GM19455 (cell line): Measurements from ENCODE around the gene ARHGAP42.
"Not testable (repeated sequence)": the region's sequence is repeated elsewhere in the genome, so short reads cannot be mapped to it uniquely, and the experiment has no call there.

Experiments
- ATAC-seq: cut with Tn5 transposase; IDR thresholded peaks from one replicate; pipeline ENCODE4 v1.9.1; 2021; ENCODE audit not compliant: unreplicated experiment

ARHGAP42 gene

DNA sequence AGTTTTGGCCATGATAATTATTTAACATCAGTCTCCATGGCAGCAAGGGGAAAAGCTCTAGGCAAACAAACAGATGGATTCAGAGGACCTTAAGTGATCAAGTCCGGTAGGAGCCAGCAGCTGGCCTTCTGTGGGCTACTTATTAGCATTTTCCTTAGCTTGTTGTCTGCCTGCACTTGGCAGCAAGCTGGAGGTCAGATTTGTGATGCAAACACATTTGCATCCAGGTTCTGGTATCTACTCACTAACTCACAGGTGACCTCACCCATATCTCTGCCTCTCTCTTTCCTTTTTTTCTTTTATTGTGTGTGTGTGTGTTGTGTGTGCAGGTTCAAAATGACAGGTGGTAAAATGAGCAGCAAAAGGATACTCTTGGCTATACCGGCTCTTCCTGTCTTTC, 32.3 kb downstream of the ARHGAP42 start:
- ATAC-seq, result no peak

DNA sequence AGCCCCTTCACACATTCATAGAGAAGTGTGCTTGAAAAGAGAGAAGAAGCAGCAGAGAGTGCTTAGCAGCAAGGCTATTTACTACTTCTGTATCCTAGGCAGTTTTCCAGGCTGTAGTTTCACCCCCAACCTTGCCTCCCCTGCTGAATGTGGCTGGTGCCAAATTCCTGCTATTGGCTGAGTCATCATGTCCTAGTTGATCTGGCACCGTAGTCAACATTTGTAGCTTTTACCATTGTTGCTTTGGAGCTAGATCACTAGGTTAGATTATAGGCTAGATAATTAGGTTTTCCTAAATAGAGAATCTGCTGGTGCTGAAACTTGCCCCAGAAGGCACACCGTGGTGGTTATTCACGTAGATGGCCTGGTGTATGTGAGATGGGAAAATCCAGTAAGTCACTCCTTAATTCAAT, 32.7 kb downstream of the ARHGAP42 start:
- no peak for ATAC-seq

DNA sequence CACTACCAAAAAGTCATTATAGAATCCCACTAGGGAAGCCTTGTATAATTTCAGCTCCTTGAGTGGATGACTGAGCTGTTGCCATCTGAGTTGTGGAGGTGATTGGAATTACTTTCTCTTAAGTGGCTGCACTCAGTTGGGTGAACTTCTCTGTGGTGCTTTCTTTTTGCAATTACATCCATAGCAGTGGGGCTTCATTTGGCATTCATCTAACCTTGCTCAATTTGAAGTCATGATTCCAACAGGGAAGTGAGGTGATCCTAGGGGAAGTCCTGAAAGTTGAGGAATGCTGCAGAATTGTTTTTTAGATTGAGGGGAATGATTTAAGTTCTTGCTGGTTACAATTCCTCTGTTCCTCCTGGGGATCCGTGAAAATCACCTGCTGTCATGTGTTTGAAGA, 39.6 kb downstream of the ARHGAP42 start:
- ATAC-seq, result no peak

DNA sequence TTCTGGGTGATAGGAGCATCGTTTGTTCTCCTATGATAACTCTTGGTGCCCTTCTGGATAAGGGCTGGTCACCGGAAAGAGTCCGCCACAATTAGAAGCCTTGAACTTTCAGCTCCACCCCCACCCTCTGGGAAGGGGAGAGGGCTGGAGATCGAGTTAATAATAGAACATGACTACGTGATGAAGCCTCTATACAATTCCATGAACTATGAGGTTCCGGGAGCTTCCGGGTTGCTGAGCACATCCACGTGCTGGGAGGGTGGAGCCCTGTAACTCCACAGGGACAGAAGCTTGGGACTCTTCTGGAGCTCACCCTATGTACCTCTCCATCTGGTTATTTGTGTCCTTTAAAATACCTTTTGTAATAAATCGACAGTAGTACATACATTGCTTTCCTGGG, 40.3 kb downstream of the ARHGAP42 start:
- ATAC-seq, result no peak

DNA sequence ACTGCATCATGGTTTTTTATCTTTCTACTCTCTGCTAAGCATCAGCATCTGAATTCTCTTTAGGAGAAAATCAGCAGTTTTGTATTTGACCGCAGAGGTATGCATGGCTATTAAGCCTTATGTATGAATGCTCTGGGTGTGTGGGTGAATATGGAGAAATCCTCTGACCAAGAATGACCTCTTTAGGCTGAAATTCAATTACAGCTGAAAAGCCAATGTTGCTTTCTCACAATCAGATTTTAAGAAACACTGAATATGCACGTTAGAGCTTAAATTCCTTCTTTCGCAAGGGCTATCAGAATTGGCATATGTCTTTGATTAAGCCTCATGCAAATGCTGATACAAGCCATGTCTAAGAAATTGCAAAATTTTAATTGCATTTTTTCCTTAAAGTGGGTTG, 43.2 kb downstream of the ARHGAP42 start:
- ATAC-seq, result no peak

DNA sequence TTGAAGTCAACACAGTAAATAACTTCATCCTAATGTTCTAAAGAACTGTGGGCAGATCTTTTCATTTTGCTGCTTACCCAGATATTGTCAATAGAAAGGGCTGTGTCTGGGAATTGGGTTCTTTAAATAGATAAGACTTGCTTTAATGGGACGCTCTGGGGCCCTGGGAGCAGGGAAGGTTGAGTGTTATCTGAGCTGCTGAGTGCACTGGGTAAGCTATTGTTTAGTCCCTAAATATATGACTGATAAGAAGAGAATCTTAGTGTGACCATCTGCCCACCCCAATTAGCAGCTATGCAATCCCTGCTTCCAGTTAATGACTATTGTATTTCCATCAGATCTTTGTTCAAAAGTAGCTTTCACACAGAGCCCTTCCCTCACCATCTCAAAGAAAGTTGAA, 44.4 kb downstream of the ARHGAP42 start:
- no peak for ATAC-seq

DNA sequence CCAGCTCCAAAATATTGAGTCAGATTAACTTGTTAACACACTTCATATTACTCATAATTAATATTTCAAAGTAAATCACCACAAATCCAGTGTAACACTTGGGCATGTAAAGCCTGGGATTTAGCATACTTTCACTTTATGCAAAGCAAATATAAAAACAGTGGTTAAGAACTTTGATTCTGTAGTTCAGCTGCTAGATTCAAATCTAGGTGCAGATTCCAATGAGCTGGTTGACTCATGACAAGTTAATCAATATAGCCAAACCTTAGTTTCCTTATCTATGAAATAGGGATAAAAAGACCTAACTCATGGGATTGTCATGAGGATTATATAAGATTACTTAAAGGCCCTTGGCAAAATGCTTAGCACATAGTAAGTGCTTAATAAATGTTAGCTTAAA, 45.9 kb downstream of the ARHGAP42 start:
- no peak for ATAC-seq

DNA sequence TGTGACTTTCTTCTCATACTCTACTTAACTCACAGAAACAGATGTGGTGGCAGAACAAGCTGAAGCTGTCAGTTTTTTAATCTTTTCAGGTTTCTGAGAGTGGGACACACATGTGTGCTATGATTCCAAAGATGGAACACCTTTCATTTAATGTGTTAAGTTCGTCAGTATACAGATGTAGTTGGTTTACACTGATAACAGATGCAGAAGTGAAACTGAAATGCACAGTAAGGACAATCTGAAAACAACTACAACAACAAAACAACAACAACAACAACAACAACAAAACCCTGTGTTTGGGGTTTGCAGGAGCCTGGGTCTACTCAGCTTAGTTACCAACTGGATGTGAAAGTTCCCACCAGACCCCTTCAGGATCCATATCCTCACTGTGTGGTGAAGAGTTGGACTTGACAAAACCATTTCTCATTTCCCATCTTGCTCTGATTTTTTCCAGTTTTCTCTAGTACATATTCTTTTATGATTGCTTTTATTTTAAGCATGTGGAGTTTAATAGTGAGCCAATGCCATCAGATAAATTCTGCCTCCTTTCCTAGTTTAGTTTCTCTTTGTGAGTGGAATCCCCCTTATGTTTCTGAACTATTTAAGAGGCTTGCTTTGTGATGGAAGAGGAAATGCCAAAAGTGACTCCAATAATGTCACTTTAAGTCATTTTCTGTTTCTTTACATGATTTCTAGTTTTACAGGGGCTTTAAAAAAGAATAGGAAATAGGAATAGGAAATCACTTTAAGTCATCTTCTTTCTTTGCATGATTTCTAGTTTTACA, 47.8 kb downstream of the ARHGAP42 start:
- no peak for ATAC-seq

DNA sequence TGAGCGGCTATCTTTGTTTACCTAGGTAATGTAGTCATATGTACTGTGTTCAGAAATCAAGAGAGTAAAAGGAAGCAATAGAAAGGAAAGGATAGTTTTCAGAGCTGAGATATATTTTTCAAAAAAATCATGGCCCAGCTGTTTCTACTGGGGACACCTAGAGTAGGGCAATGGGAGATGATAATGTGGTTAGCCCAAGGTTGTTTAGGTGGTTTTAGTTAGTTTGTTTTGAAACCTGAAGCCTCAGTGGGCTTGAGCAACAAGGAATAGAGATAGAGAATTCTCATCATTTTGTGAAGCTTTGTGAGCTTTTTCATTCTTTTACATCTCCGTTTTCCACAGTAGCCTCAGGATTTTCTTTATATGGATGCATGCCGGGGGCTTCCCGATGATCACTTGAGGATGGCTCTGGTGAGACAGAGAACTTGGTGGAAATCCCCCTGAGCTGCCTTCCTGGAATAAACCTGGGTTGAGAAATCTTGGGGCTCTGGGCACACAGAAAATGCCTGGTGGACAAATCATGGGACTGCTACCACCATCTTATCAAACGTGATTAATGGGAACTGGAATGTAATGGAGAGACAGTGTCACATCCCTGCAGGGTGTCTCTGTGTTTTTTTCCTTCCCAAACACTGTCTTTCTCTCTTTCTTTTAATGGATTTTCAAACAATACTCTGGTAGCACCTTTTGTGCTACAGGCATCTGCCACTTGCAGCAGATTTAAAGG, 49.0 kb downstream of the ARHGAP42 start:
- no peak for ATAC-seq

DNA sequence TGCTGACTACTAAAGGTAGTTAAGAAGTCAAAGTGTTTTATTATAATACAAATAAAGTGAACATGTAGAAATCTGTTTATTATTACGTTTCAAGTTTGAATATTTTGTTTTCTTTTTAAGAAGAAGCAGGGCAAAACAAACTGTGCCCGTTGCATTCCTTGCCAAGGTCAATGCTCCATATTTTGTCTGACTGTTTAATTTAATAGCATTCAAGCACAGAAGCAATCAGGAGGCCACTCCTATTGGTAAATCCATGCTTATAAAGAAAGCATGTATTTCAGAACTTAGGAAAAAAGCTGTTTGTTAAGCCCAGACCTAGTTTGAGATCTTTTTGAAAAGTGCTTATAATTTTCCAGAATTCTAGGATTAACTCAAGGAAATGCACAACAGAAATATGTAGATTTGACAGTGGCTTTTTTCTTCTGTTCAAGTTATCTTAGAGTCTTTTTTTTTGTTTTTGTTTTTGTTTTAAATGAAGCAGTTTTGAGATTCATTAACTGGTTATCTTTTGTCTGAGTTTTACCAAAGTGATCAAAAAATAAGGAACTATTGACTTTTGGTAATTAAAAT, 51.7 kb downstream of the ARHGAP42 start:
- ATAC-seq, result no peak

DNA sequence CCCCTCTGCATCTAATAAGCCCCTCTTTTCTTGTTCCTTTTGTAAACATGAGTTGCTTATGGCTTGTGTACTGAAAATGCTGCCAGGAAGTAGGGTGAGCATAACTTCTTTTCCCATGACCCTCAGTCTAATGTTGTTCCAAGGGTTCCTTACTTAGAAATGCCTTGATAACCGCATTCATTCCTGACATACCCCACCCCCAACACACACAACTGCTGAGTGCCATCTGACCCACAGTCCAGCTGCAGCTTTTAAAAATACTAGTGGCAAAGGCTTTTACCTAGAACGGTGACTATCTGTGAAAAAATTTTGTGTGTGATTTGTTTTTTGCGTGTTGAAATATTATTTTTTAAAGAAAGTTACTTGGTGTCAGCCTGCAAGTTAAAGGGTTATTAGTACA, 52.6 kb downstream of the ARHGAP42 start:
- ATAC-seq, result no peak

DNA sequence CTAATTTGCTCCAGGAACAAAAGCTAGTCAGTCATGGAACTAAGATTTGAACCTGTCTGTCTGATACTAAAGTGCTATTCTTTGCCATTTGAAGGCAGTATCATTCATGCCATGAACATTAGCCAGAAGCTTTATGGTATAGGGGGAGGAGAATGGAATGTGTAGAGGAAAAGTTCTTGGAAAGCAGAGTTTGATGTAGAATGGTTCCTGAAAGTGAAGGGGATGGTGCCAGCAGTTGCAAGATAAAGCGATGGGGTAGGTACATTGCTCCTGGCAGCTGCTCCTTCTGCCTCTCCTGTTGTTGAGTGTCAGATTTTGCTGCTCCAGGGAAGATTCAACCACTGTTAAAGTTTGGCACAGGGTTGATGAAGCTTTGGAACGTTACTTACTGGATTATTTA, 53.4 kb downstream of the ARHGAP42 start:
- no peak for ATAC-seq

DNA sequence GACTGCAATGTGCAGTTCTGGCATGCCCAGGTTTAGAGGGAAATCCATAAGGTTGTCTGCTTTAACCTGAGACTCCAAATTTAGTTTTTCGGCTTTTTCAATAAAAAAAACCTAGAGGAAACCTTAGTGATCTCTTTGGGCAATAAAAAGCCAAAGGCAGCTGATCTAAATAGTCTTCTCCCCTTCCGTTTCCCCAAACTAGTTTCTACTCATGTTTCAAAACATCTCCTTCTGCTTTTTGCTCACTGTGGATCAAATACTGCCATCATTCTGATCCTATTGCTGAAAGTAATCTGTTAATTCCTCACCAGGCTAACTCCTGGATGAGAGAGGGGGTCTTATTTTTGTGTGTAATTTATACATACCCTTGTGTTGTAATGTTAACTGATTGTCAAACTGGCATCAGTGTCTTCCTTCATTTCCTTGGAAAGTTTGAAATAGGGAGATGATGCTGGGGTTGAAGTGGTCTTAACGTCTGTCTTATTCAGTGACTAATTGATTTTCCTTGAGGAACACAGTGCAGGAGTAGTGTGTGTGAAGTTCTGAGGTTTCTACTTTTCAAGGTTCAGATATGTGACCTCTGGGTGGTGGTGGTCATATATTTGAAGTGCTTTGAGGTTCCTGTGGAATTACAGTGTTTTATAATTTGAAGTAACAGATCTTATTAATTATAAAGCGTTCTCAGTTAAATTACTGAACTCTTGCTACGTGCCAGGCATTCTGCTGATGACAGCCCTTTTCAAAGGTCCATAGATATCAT, 55.0 kb downstream of the ARHGAP42 start:
- no peak for ATAC-seq

DNA sequence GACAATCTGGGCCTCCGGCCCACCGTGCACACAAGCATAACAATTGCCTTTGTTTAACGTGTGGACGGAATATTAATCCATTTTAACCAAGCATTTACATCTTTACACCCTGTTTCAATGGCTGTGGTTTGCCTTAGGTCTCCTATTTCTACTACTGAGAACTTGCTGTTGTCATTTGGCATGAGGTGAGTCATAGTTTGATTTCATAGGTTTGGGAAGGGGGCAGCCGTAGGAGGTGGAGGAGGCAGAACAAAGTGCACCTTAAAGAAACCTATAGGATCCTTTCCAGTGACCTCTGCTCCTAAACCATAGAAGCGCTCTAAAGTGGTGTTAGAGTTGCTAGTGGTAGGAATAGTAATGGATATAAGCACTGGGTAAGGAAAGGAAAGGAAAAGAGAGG, 59.4 kb downstream of the ARHGAP42 start:
- no peak for ATAC-seq

DNA sequence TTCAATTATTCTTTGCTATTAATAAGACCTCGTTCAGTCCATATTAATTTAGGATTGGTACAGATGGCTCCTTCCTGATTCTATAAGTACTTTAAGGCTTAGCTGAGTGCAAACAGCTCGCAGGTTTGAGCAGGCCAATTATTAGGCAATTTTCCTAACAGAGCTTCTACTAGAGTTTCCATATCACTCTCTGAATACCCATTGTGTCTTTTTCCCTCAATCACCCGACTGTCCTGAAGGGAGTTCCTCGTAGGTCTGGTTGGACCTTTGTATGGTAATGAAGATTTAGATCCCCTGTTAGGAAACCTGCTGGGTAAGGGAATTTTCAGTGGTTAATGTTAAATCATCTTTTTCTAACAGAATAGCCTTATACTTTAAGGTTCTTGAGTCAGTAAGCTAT, 61.1 kb downstream of the ARHGAP42 start:
- ATAC-seq, result no peak

DNA sequence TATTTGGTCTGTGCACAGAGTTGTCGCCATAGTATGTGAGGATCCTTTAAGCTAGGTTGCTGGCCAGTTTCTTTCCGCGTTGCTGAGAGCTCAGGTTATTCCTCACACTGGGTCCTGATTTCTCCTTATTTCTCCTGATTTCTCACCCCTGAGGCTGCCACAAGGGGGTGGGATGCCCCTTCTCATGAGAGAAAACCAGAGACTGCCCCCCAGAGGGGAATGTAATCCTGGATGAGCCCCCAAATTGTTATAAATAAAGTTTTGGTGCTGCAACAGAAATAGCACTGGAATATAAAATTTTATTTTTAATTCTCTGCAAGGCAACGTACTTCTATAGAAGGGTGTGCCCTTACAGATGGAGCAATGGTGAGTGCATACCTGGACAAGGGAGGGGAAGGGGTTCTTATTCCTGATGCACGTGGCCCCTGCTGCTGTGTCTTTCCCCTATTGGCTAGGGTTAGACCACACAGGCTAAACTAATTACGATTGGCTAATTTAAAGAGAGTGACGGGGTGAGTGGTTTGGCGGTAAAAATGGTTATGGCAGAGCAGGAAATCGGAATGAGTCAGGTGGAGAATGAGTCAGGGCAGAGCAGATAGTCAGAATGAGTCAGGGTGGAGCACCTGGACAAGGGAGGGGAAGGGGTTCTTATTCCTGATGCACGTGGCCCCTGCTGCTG, 62.9 kb downstream of the ARHGAP42 start:
- ATAC-seq, result not testable (repeated sequence)

DNA sequence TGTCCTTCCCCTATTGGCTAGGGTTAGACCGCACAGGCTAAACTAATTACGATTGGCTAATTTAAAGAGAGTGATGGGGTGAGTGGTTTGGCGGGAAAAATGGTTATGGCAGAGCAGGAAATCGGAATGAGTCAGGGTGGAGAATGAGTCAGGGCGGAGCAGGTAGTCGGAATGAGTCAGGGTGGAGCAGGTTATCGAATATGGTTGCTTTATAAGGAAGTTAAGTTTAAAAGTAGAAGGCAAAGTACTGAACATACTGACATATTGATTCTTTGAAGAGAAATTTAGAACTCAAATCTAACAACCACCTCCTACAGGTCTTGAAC, 63.4 kb downstream of the ARHGAP42 start:
- ATAC-seq, result not testable (repeated sequence)

DNA sequence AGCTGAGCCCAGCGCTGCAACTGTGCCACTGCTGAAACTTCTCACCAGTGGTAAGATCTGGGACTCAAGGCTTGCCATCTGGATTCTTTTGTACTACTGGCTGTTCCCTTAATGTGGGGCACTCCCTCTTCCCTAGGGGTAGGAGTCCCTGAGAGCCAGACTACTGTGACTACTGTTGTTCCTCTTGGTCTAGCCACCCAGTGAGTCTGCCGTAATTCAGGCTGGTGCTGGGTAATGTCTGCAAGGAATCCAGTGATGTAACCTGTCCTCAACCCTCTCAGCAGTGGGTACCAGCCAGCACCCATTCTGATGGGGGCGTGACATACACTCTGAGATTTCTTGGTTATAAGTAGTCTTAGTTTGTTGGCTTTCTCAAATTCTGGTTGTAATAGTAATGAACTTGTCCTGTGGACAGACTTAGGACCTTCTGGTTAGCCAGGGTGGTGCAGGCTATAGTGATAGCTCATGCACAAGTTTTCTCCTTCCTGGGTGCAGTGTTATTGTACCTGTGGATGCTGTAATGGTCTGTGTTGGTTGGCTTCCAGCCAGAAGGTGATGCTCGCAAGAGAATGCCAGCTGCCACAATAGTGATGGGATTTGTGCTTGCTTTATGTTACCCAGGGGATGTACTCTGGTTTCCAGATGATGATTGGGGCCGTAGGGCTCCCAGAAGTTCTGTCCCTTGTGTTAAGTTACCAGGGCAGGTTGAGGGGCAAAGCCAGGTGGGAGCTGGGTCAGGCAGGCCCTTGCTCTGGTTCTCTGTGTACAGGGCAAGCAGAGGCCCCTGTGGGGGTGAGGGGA, 65.5 kb downstream of the ARHGAP42 start:
- ATAC-seq, result no peak

DNA sequence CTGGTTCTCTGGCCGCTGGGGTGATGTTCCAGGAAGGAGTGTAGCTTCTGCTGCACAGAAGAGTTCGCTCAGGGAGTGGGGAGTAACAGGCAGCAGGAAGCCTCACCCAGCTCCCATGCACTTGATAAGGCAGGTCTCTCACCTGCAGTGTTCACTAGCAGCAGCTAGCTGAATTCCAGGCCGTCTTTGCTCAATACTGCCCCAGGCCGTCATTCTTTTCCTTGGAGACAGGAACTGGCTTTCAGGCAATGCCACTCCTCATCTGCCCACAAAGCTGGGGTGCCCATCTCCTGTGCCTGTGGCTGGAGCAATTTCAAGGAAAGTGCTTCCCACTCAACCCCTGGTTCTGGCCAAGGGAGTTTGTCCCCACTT, 66.1 kb downstream of the ARHGAP42 start:
- no peak for ATAC-seq

DNA sequence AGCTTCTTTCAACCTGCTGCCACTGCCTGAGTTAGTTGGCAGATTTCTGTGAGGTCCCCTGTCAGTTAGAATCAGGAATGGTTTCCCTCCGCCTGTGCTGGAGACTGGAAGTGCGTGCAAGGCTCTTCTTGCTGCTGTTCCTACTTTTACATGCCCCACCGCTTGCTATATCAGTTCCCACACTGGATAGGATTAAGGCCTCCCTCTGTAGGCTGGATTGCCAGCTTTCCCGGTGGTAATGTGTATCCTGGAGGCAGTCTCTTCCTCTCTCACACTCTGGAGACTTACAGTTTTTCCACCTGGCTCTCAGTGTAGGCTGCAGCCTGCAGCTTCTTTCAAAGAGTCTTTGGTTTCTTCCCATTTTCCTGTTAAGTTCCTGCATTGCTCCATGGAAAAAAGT, 66.5 kb downstream of the ARHGAP42 start:
- no peak for ATAC-seq
